ENCODE results near the gene TCF4.

Gene TCF4

DNA sequence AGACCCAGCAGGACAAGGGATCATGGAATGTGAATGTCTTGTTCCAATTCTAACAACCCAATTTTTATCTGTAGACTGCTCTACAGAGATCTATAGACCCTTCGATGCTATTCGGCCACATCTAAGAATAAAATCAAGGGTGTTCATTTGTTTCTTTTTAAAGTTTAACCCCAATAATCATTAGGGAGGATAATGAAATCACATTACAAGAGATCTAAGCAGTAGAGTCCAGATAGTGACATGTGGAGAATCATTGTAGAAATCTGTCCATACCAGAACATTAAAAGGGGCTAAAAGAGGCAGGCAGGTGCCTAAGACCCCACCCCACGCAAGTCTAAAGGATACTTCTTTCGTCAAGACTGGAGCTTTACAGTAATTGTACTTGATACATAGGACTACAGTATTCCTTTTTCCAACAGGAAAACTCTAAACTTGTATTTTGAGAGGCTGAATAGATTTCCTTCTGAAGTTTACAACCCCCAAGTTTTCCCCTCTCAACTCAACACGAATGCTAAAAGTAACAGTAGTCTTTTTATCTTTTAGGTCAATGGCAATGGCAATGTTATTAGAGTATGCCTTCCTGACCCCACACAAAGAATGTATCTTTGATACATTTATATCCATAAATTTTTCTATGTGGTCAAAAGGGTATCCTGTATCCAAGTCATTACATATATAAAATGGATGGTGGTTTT, 183.7 kb downstream of the TCF4 start:
- DNase-seq: no peak

DNA sequence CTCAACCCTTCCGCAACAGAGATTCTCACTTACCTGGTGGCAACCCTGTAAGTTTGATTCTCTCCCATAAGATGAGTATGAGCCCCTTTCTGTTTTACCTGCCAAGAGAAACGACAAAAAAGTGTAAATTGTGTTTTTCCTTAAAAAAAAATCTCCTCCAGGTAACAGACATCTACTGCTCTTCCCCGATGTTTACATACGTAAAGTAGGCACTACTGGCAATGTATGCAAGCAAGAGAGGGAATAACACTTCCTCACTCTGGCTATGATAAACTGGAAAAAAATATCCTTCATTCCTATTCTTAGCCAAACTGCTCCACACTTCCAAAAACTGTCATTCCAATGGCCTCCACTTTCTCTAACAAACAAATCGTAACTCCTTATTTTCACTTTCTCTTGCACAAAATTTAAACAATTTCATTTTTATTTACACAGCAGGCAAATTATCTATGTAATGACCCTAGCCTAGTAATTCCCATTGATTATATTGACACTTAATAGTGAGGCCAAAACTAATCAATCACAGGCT, 184.5 kb downstream of the TCF4 start:
- no peak for DNase-seq

DNA sequence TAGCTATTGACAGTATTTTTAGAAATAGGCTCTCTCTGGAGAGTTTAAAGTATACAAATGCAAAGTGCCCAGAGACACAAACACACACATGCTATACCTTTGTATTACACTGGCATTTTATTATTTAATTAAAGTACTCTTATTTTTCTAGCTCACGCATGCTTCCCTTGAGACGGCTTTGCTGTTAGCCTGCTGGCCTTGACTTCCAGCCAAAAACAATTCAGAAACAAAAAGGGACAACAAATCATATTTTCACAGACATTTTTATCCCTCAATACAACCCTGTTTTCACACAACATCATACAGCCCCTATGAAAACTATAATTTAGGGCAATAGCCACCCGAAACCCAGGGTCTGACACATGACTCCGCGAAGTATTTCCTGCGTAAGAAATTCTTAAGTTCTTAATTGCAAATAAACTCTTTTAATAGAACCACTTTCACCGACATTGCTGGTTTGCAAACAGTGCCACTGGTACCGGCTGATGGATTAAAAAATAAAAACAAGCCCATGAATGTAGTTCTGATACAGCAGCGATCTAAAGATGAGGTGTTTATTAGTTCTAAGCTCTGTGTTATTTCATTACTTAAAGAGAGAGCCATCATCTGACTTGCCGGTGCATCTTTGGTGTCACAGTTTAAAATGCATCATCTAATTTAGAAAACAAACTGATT, 185.1 kb downstream of the TCF4 start:
- no peak for DNase-seq

DNA sequence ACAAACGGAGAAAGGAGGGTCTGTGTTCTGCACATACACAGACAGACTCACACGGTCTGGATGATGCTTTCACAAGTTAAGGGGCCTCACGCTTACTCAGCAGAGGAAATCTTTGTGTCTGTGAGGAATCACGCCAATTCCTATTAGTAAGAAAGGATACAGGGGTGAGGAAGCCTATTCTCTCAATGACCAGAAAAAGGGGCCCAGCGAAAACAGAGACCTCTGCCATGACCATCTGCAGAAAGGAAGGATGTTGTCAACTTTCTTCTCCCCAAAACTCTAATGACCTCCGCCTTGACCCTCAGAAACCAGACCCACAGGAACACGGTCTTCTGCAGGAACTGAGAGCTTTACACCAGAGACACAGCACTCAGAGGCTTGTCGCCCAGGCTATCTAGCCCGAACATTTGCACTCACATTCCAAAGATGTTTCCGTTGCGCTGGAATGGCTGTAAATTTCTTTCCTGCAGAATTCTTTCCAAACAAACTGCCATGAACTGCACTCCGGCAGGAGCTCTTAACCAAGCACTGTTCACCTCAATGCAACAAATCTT, 186.3 kb downstream of the TCF4 start:
- no peak for DNase-seq

DNA sequence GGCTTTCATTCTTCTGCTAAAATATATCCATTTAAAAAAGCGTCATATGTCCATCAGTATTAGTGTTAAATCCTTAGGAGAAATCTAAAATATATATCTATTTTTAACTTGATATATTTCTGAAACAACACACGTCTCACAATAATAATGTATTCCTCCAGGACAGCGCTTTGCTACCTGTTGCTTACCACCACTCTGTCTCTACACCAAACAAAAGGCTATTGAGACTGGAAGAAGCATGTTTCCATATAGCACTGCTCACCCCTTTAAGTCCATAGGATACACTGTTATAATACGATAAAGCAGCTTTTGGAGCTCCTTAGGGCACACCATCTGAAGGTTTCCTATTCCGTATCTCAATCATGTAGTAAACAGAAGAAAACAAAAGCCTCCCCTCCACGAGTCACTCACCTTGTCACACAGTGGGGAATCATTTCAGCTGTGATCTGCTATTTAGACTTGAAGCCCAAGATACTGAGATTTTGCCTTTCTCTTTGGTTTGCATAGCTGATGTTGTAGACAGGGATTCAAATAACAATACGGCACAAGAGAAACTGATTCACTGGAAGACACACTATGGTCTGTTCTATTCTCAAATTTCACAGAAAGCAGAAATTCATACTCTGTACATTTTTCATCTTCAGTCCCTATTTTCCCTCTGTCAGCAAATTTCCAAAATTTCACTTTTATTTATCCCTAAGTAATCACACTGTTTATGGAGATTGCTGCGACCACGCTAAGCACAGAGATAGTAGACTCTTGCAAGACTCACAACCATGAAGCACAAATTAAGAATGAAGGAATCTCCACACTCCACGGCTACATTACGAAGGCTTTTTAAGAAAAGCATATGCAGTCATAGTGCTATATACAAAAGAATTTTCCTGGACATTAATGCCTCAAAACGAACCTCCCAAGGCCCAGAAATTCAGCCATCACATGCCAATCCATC, 187.1 kb downstream of the TCF4 start:
- DNase-seq: no peak

DNA sequence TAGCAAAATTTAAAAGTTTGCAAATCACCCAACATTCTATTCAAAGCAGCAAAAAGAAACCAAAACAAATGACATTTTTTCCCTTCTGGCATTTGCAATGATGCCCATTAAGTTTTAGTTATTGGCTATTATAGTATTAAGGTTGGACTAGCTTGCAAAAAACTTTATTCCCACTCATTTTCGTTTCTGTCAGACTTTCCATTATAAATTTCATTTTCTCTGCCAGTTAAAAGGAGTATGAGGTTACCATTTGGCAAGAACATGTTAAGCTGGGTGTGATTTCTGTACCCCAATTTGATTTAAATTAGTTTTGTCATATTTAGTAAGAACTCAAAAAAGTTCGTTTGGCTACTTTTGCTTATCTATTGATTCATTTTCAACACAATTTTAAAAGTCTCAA, 187.9 kb downstream of the TCF4 start:
- no peak for DNase-seq

DNA sequence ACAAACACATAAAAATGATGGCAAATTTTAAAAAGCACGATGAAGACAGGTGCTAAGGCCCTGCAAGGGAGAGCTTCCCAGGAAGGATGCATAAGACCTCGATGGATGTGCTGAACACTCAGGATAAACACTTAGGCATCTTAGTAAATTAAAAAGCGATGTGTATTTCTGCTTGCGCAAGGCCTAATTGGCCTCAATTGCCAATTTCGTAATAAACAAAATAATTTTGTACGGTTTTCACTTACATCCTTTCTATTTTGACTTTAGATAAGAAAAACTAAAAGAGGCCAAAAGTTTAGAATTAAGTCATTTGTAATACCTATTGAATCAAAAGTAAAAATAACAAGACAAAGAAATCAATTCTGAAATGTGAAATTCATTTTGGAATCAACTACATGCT, 189.1 kb downstream of the TCF4 start:
- DNase-seq: no peak

DNA sequence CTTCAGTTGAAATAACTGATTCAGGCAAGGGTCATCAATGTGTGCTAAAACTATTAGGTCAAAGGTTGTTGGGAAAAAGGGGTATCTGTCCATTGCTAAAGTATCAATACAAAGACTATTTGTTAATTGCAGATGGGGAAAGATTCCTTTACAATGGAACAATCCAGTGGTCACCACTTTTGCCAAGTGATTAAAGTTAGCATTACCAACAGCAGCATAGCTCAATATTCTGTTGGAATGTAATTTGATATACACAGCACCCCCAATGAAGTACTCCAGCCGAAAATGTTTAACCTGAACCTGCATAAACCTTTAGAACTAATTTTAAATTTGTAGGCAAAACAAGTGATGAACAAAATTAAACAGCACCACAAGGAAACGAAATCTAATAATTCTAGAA, 191.0 kb downstream of the TCF4 start:
- no peak for DNase-seq

DNA sequence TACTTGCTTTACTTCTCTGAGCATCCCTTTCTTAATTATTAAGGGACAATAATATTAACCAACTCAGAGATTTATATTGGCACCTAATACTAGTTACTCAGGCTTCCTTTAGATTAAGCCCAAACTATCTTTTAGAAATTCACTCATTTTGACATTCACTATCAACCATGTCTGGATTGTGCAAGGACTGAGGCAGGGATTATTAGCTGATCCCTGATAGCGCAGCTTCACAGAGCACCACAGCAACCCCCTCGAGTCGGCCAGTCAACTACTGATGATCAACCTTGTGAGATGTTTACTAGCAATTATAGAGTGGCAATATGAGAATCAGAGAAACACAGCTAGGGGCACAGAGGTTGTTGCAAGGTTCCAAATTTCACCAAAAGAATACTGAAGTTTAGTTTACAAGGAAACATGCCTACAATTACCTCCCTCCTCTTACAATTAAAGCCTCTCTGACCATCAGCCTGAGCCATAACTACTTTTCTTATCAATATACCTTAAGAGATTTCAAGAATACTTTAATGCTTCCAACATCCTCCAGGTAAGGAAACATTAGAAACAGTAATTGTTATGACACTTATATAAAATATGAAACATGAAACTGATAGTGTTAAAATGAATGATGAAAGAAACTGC, 191.6 kb downstream of the TCF4 start:
- DNase-seq: no peak

DNA sequence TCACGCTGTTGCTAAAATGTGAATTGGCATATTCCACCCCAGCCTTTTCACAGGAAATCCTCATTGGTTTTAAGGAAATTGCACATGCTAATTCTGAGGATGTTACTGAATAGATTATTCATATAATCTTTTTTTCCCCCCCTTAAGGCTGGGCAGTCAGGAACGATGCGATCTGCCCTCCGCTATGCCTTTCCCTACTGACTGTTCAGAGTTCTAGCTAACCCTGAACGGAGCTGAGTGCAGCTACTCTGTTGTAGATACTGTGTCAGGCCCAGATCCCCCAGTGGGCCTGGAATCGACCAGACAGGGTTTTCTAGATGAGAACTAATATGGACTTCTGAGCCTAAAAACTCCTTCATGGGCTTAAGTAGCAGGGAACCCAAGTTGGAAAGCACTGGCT, 192.2 kb downstream of the TCF4 start:
- DNase-seq: no peak

DNA sequence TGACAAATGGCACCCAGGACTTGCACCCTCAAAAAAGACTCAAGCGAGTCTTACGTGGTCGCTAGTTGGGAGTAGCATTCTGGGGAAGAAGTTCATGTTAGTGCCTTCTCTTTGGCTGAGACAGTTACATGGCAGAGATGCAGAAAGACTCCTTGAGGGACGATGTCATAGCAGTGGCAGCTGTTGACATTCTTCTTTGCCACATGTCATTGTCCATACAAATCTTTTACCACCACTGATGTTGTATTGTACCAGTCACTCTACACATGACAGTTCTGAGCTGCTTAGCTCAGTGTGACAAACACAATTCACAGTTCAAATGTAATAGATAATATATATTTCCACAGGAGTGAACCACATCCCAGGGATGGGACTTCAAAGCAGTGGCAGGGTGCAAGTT, 197.1 kb downstream of the TCF4 start:
- no peak for DNase-seq

DNA sequence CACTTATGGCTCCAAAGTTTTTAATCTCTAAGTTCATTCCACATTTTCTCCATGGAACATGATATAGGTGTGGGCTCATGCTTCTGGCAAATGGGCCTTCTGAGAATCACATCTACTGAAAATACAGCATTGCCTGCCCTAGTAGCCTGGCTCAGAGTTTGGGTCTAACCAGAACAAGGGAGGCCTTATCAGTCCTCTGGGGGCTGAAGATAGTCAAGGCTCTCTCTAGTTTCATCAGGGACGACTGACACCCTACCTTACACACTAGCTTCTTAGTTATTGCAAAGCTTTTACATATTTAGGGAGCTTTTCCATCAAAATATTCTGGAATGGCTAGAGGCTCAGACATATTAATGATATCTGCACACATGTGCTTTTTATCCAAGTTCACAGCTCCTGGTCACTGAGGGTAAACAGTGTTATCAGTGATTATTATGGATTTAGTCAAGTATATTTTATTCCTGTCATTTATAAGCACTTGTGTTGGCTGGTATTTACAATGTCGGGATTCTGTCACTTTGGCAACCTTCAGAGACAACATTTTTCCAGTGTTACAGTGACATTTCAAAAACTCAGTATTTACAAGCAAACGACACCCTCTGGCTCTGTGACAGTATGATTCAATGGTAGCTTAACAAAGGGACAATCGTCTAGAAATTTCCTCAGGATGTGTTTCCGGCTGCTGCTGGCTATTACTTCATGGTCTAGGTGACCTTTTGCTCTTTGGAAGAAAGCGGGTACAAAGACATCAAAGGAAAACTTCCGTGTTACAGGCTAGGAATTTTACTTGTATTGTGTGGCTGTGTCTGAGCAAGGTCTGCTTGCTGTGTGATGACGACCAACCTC, 200.6 kb downstream of the TCF4 start:
- no peak for DNase-seq

DNA sequence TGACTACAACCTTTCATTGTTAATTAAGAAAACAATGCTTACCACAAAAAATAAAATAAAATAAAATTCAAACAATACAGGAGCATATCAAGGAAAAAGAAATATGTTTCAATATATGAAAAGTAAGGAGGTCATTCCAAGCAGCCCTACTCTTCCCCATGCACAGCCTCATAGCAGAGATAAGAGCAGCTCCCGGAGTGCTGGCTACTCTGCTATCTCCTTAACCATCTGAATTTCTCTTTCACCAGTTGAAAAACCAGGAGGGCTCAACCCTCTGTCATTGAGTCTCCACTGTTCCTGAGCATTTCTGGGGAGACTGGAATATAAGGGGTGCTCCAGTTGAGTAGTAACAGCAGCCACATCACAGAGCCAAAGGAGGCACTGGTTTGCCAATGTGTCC, 201.4 kb downstream of the TCF4 start:
- DNase-seq: no peak

DNA sequence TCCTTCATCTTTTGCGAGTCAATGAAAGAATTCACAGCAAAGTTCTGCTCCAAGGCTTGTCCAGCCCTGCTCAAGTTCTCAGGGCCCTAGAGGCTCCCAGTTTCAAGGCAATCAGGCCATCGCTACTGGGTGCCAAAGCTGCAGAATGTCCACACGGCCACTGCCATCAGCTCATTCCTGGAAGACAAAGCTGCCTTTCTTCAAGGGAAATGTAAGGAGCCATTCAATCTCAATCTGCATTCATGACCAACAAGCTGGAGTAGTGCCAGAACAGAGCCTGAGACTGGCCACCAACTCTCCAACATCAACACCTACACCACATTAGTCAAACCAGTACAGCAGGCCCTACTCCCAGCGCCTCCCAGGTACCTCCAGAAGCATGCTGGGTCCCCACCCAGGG, 202.2 kb downstream of the TCF4 start:
- DNase-seq: no peak

DNA sequence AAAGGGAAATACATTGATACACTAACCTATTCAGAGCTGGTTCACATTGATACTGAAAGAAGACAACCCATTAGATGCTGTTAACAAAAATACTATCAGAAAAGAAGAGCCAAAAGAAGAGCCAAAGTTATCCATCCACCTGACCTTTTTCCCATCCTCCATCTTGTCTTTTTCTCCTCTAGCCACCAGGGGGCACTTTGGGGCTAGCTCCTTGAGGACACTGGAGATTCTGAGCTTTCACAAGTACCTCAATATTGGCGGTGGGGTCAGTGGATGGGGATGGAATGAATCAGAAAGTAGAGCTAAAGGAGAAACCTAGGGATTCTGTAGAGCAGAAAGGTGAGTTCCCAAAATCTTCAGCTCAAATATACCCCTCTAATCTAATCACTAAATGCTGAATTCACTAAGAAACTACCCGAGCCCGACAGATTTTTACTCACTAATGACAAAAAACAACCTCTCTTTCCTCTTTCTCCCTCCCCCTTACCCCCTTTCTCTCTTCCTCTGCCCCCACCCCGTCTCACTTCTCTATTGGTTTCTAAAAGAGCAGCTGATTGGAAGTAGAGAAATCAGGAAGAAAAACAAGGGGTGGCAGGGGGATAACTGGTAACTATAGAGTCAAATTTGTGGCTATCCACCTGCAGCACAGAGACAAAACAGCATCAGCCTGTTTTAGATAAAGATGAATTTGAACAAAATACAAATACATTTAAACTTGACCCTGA, 203.3 kb downstream of the TCF4 start:
- no peak for DNase-seq

DNA sequence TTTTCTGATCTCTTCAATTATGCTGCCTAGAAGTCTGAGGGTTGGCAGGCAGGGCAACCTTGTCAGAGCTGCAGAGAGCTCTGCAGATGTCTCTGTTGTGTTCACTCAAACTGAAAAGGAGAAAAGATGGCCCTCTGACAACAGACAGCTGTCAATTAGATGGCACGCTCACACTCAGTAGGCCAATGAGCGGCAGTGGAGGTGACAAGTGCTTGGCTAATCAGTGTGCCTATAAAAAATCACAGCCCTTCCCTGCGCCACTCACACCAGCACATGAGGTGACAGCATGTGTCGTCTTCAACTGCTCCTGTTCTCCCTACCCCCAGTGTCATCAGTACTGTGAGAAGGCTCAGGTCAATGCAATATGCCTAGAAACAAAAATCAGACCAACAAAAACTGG, 203.9 kb downstream of the TCF4 start:
- DNase-seq: no peak

DNA sequence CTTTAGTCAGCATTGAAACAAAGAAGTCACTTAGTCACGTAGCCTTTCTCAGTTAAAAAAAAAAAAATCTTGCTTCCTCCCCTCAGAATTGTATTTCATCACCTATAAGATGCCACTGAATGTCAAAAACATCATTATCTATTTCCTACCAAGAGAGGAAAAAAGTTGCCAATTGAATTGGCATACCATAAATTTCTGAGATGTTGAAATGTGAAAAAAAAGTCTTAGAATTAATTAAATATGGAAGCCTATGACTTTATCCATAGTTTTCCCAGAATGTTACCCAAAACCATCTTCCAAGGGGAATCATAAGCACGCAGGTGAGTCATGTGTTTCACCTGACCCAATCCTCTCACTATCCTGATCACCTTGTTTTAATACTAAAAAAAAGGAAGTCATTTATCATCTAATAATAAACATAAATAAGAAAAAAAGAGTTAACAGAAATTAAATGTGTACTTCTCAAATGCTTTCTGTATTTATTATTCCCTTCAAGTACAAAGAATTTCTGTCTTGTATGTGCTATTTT, 205.7 kb downstream of the TCF4 start:
- DNase-seq: no peak

DNA sequence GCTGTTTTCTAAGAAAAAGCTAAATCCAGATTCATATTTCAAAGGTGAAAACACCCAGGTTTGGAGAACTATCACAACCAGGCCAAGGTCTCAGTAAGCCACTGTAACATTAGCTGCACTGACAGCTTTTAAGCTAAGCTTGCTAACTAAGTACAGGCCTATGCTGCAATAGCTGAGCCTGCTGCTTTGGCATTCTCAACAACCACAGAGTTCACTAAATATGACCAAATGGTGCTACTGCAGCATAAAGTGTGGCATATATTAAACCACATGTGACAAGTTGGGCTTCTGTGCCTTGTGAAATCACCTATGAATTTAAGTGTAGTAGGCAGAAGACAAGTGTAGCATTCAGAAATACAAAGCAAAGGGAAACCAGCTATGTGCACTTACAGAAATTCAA, 206.7 kb downstream of the TCF4 start:
- DNase-seq: no peak

DNA sequence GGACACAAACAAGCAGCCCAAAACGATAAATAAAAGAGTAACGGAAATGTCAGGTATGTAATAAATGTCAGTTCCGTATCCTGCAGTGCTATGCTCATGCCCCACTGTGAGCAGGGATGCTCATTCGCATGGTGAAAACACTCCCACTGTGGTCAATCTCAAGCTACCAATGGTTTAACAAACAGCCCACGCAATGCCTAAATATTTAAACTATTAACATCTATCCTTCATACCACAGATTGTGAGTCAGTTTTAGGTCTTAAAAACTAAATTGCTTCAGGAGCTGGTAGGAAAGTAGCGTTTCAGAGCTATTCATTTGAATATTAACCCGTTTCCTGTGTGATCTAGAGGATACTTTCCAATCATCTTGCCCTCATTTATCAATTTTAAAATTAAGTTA, 207.4 kb downstream of the TCF4 start:
- no peak for DNase-seq

DNA sequence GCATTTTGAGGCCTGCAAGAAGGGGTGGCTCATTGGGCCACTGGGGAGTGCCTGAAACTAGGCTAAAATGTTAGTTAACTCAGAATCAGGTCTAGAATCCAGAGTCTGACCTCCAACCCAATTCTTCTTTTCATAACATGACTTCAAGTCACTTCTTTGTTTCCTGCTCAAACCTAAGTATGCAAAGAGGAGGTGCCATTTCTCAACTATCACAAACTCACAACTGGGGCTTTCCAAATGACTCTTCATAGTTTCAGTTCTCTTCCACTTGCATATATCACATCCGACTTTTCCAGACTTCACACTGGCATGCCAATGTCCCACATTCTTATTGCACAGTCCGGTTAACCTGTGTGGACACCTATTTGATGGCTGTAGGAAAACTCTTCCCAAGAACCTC, 211.6 kb downstream of the TCF4 start:
- DNase-seq: no peak

DNA sequence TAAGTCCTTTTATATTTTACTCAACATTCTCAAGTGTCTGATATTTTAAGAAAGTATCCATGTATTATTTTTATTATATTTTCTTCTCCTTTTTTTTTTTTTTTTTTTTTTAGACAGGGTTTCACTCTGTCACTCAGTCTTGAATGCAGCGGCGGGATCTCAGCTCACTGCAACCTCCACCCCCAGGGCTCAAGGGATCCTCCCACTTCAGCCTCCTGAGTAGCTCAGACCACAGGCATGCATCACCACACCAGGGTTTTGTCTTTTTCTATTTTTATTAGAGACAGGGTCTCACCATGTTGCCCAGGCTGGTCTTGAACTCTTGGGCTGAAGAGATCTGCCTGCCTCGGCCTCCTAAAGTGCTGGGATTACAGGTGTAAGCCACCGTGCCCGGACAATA, 212.1 kb downstream of the TCF4 start:
- DNase-seq: no peak

All from activated gamma-delta T cell treated with Interleukin-2 at 50 U/mL for 16 hours (primary cell).